Liver (tissue), 3 donors: ENCODE data around the gene AOAH.

Experiments
- TAF1 ChIP-seq: conservative IDR thresholded peaks from 2 replicates; pipeline ENCODE4 v1.6.1; 2016; ENCODE audit warnings: antibody characterized with exemption, mild to moderate bottlenecking
- TF ChIP-seq, protein P1 (sequence below): IDR thresholded peaks from 2 replicates; pipeline ENCODE4 v1.6.1; 2016; ENCODE audit warnings: antibody characterized with exemption
- TF ChIP-seq, protein P2 (sequence below): IDR thresholded peaks from 2 replicates; pipeline ENCODE4 v1.6.1; 2016; ENCODE audit warnings: antibody characterized with exemption, mild to moderate bottlenecking
- TF ChIP-seq, protein P3 (sequence below): fragments of 150-350 bp; IDR thresholded peaks from 2 replicates; pipeline ENCODE4 v1.5.1; 2017; ENCODE audit warnings: improper control_type of control experiment, low read depth, low read length; ENCODE audit not compliant: missing input control
- donor health status: healthy.
- donor health status: healthy.

DNA sequence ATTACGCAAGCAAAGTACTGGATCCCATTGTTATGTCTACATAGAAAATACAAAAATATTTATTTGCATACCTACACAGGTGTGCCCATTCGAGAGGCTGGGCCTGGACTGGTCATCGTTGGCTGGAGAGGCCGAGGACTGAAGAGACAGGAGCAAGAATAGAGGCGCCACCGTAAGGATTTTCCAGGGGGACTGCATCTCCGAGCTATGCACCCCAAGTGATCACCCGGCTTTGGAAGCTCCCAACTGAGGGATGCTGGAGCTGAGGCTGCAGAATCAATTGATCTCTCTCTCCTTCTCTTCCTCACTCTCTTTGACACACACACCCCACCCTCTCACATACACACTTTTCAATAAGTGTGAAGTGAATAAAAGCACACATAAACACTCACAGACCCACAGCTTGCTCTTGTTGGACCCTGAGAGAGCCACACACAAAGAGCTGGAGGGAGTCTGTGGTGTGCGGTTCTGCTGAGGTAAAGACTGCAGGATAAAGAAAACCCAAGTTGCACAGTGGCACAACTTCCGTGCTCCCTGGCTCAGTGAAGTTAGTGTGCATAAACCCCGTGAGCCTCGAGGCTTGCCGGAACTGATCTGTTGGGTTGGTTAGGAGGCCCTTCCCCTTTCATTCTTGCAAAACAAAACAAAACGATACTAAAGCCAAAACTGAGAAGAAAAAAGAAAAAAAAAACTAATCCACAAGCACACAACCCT lies at the start of gene AOAH:
- TF ChIP-seq, protein P1, sequence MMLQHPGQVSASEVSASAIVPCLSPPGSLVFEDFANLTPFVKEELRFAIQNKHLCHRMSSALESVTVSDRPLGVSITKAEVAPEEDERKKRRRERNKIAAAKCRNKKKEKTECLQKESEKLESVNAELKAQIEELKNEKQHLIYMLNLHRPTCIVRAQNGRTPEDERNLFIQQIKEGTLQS = no peak
- TF ChIP-seq, protein P2, sequence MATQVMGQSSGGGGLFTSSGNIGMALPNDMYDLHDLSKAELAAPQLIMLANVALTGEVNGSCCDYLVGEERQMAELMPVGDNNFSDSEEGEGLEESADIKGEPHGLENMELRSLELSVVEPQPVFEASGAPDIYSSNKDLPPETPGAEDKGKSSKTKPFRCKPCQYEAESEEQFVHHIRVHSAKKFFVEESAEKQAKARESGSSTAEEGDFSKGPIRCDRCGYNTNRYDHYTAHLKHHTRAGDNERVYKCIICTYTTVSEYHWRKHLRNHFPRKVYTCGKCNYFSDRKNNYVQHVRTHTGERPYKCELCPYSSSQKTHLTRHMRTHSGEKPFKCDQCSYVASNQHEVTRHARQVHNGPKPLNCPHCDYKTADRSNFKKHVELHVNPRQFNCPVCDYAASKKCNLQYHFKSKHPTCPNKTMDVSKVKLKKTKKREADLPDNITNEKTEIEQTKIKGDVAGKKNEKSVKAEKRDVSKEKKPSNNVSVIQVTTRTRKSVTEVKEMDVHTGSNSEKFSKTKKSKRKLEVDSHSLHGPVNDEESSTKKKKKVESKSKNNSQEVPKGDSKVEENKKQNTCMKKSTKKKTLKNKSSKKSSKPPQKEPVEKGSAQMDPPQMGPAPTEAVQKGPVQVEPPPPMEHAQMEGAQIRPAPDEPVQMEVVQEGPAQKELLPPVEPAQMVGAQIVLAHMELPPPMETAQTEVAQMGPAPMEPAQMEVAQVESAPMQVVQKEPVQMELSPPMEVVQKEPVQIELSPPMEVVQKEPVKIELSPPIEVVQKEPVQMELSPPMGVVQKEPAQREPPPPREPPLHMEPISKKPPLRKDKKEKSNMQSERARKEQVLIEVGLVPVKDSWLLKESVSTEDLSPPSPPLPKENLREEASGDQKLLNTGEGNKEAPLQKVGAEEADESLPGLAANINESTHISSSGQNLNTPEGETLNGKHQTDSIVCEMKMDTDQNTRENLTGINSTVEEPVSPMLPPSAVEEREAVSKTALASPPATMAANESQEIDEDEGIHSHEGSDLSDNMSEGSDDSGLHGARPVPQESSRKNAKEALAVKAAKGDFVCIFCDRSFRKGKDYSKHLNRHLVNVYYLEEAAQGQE = no peak
- TF ChIP-seq, protein P3, sequence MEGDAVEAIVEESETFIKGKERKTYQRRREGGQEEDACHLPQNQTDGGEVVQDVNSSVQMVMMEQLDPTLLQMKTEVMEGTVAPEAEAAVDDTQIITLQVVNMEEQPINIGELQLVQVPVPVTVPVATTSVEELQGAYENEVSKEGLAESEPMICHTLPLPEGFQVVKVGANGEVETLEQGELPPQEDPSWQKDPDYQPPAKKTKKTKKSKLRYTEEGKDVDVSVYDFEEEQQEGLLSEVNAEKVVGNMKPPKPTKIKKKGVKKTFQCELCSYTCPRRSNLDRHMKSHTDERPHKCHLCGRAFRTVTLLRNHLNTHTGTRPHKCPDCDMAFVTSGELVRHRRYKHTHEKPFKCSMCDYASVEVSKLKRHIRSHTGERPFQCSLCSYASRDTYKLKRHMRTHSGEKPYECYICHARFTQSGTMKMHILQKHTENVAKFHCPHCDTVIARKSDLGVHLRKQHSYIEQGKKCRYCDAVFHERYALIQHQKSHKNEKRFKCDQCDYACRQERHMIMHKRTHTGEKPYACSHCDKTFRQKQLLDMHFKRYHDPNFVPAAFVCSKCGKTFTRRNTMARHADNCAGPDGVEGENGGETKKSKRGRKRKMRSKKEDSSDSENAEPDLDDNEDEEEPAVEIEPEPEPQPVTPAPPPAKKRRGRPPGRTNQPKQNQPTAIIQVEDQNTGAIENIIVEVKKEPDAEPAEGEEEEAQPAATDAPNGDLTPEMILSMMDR = no peak
- no peak for TF ChIP-seq TAF1
